Esophagus squamous epithelium (tissue), 5 donors: ENCODE data around the gene SLC11A1. TPM values are rescaled to one million over a fixed set of nuclear protein-coding genes. Genes with fewer than 3 reads are reported as not detected.
A peak's percentile ranks its signal among the peaks of the same experiment; 100 is the strongest.

Source experiments
- DNase-seq: peaks from one replicate; lab custom pipeline; 2025; lab: John Stamatoyannopoulos, UW
- H3K27ac ChIP-seq, 4 donors: fragments of 200-600 bp; sonication (generic); one replicate each; pipeline ENCODE4 v1.5.1; 2016 to 2019; ENCODE audit warnings: mild to moderate bottlenecking in 1 of 4
- H3K27me3 ChIP-seq, 4 donors: fragments of 200-600 bp; sonication (generic); 1 replicate in 3 of 4; 2 replicates in 1 of 4; pipeline versions ENCODE4 v1.5.1 to v1.6.0; 2017 to 2021; ENCODE audit warnings: antibody characterized with exemption in 1 of 4
- H3K36me3 ChIP-seq, 3 donors: fragments of 200-600 bp; sonication (generic); one replicate each; pipeline ENCODE4 v1.5.1; 2016 to 2019
- H3K4me1 ChIP-seq, 3 donors: fragments of 200-600 bp; sonication (generic); one replicate each; pipeline ENCODE4 v1.5.1; 2017 to 2019
- H3K4me3 ChIP-seq, 4 donors: fragments of 200-600 bp; sonication (generic); 1 replicate in 3 of 4; 2 replicates in 1 of 4; pipeline ENCODE4 v1.5.1; 2016 to 2019; ENCODE audit warnings: mild to moderate bottlenecking in 2 of 4, moderate library complexity in 1 of 4
- H3K9me3 ChIP-seq, 3 donors: fragments of 200-600 bp; sonication (generic); one replicate each; pipeline ENCODE4 v1.5.1; 2016 to 2019
- CTCF ChIP-seq, 6 experiments: fragments of 450-650 bp in 4 of 6; fragments of 200-600 bp in 2 of 6; sonication (generic) in 2 of 6; IDR thresholded peaks; one replicate each; pipeline ENCODE4 v1.5.1; 2016 to 2019; ENCODE audit warnings: antibody characterized with exemption in 6 of 6, mild to moderate bottlenecking in 4 of 6, moderate library complexity in 4 of 6
- POLR2A ChIP-seq, 4 donors: fragments of 450-650 bp; IDR thresholded peaks; one replicate each; pipeline ENCODE4 v1.6.1; 2017; ENCODE audit warnings: antibody characterized with exemption in 4 of 4, mild to moderate bottlenecking in 4 of 4, moderate library complexity in 3 of 4
- WGBS, 2 donors: methylation state at CpG; one replicate each; pipeline ENCODE4 v1.1.5; 2018; 5-methylcytosine and 5-hydroxymethylcytosine counted together
- intact Hi-C: fragments of 100-400 bp; cut with DNase I; formaldehyde crosslinking; loops from one replicate; pipeline ENCODE4 v1.15.0; 2022
- total RNA-seq, 4 donors: library from RNA; depleted of rRNA; stranded (reverse); fragments of >200 nt; gene quantifications; one replicate each; pipeline ENCODE4 v1.1.0, GENCODE V29; 2016
- donor health status: DM: yes; HTN: yes; CAD: no.

The SLC11A1 gene
- total RNA-seq, 4 donors from 2014 or later = 1.7 to 10.6 (median 8.7) TPM

- H3K4me3 ChIP-seq = peak overlapping the region; percentile 93 to 99 (median 97)
- DNase-seq = peak; percentile 75
- peak; percentile 86 to 98 (median 96) for TF ChIP-seq CTCF (IDR thresholded peaks at IDR 0.05)
- peak in 3 of 4 donors; percentile 24 to 48 (median 44) for TF ChIP-seq POLR2A (IDR thresholded peaks at IDR 0.05)
- H3K27me3 ChIP-seq = no peaks in the 10 kb centered on the region
- H3K9me3 ChIP-seq = no peaks in the 10 kb centered on the region
- WGBS, 2 donors = 1 to 2% methylated on average over 15 to 17 of the region's 57 CpGs
- peaks cover 14 to 55% (median 17%) of the 10 kb centered on the region in 3 donors for H3K4me1 ChIP-seq
- intact Hi-C loops = loop anchor here (5.0 kb wide), 2 partner anchors 104 to 124 kb away; partner anchors contain the start of genes AAMP, PNKD and TMBIM1
- H3K36me3 ChIP-seq = no peaks in the 10 kb centered on the region
- H3K27ac ChIP-seq = peak overlapping the region; percentile 99 to 100 (median 100)
These were observed 14.0 kb downstream of the SLC11A1 start for GRCh38 chr2:218395826-218396687.

GRCh38 chr2:218396688-218397462 is 14.8 kb downstream of the SLC11A1 start:
- peaks cover 0 to 6% (median 4%) of the 10 kb centered on the region in 3 donors for H3K36me3 ChIP-seq
- peak overlapping the region; percentile 93 to 99 (median 97) for H3K4me3 ChIP-seq
- peak overlapping the region; percentile 99 to 100 (median 100) for H3K27ac ChIP-seq
- no peaks in the 10 kb centered on the region for H3K9me3 ChIP-seq
- TF ChIP-seq POLR2A (IDR thresholded peaks at IDR 0.05) = no peak
- TF ChIP-seq CTCF (IDR thresholded peaks at IDR 0.05) = no peak
- 0 to 3% methylated on average over 12 to 23 of the region's 27 CpGs for WGBS, 2 donors
- intact Hi-C loops = loop anchor here (5.0 kb wide), 2 partner anchors 105 to 125 kb away; partner anchors contain the start of genes AAMP, PNKD and TMBIM1
- DNase-seq = no peak
- no peaks in the 10 kb centered on the region for H3K27me3 ChIP-seq
- peaks cover 22 to 64% (median 25%) of the 10 kb centered on the region in 3 donors for H3K4me1 ChIP-seq

- peak overlapping the region; percentile 93 to 99 (median 97) for H3K4me3 ChIP-seq
- H3K4me1 ChIP-seq = peaks cover 27 to 69% (median 31%) of the 10 kb centered on the region in 3 donors
- intact Hi-C loops = loop anchor here (5.0 kb wide), 2 partner anchors 105 to 125 kb away; partner anchors contain the start of genes AAMP, PNKD and TMBIM1
- H3K9me3 ChIP-seq = no peaks in the 10 kb centered on the region
- H3K27me3 ChIP-seq = no peaks in the 10 kb centered on the region
- DNase-seq = no peak
- H3K36me3 ChIP-seq = peaks cover 3 to 11% (median 9%) of the 10 kb centered on the region in 3 donors
- peak overlapping the region; percentile 99 to 100 (median 100) for H3K27ac ChIP-seq
- 0 to 1% methylated on average over 5 to 9 of the region's 12 CpGs for WGBS, 2 donors
- TF ChIP-seq POLR2A (IDR thresholded peaks at IDR 0.05) (no peak), CTCF (IDR thresholded peaks at IDR 0.05) (no peak)
These were observed 15.4 kb downstream of the SLC11A1 start for GRCh38 chr2:218397463-218397819.

- Histone ChIP-seq H3K27ac (peak overlapping the region; percentile 99 to 100 (median 100)), H3K36me3 (peaks cover 7 to 16% (median 14%) of the 10 kb centered on the region in 3 donors), H3K4me3 (peak overlapping the region; percentile 93 to 99 (median 97)), H3K9me3 (no peaks in the 10 kb centered on the region), H3K27me3 (no peaks in the 10 kb centered on the region), H3K4me1 (peaks cover 32 to 74% (median 36%) of the 10 kb centered on the region in 3 donors)
- 0% methylated on average over 8 to 26 of the region's 35 CpGs for WGBS, 2 donors
- DNase-seq = no peak
- TF ChIP-seq POLR2A (IDR thresholded peaks at IDR 0.05) (no peak), CTCF (IDR thresholded peaks at IDR 0.05) (peak in 1 of 6 experiments; percentile 5)
- intact Hi-C loops = loop anchor here (5.0 kb wide), 2 partner anchors 106 to 126 kb away; partner anchors contain the start of genes AAMP, PNKD and TMBIM1
These were observed 15.9 kb downstream of the SLC11A1 start for GRCh38 chr2:218397820-218398436.
